Natural killer cell (primary cell): ENCODE results near the gene ZFYVE21. TPM values are rescaled to one million over a fixed set of nuclear protein-coding genes. Genes with fewer than 3 reads are reported as not detected.

ENCODE experiments used
- ATAC-seq, 3 donors: fragments of 150-1000 bp in 2 of 3; fragments of 200-7000 bp in 1 of 3; cut with Tn5 transposase; 1 replicate in 1 of 3; 2 replicates in 2 of 3; pipeline ENCODE4 v1.10.0; 2021; ENCODE audit warnings: mild to moderate bottlenecking in 2 of 3, moderate library complexity in 2 of 3
- DNase-seq, 2 donors: peaks; one replicate each; pipeline versions ENCODE4 v3.0.0 to v3.0.0-alpha.2; 2013 to 2021; ENCODE audit warnings: mixed read lengths in 1 of 2
- H3K27ac ChIP-seq: one replicate; pipeline ENCODE4 v1.5.1; 2013; ENCODE audit warnings: mild to moderate bottlenecking, low read length
- H3K27me3 ChIP-seq: one replicate; pipeline ENCODE4 v1.6.1; 2013; ENCODE audit warnings: low read length; ENCODE audit not compliant: control insufficient read depth, insufficient read depth
- H3K36me3 ChIP-seq: one replicate; pipeline ENCODE4 v1.6.1; 2013; ENCODE audit warnings: low read length; ENCODE audit not compliant: control insufficient read depth, insufficient read depth
- H3K4me1 ChIP-seq: one replicate; pipeline ENCODE4 v1.6.1; 2013; ENCODE audit warnings: low read length; ENCODE audit not compliant: control insufficient read depth, insufficient read depth
- H3K4me3 ChIP-seq: one replicate; pipeline ENCODE4 v1.5.1; 2013; ENCODE audit warnings: low read length
- H3K9me3 ChIP-seq: one replicate; pipeline ENCODE4 v1.6.1; 2013; ENCODE audit warnings: low read length; ENCODE audit not compliant: control insufficient read depth, insufficient read depth
- H3K27ac Mint-ChIP-seq, 2 donors: one replicate each; pipeline ENCODE4 v1.8.0; 2022; ENCODE audit warnings: mild to moderate bottlenecking in 2 of 2, mixed read lengths in 2 of 2, moderate library complexity in 1 of 2
- H3K27me3 Mint-ChIP-seq, 2 donors: one replicate each; pipeline ENCODE4 v1.8.0; 2022; ENCODE audit warnings: low read depth in 2 of 2, mixed read lengths in 2 of 2
- H3K36me3 Mint-ChIP-seq: one replicate; pipeline ENCODE4 v1.8.0; 2022; ENCODE audit warnings: mixed read lengths
- H3K4me1 Mint-ChIP-seq, 2 donors: one replicate each; pipeline ENCODE4 v1.8.0; 2022; ENCODE audit warnings: mixed read lengths in 2 of 2
- H3K4me3 Mint-ChIP-seq: one replicate; pipeline ENCODE4 v1.8.0; 2022; ENCODE audit warnings: mild to moderate bottlenecking, moderate library complexity, mixed read lengths
- H3K9me3 Mint-ChIP-seq, 2 donors: one replicate each; pipeline ENCODE4 v1.8.0; 2022; ENCODE audit warnings: mixed read lengths in 2 of 2
- CTCF ChIP-seq: fragments of 200-600 bp; IDR thresholded peaks from one replicate; pipeline ENCODE4 v1.8.0; 2022; ENCODE audit warnings: antibody characterized with exemption
- WGBS: methylation state at CpG from one replicate; pipeline ENCODE4 v1.1.7; 2013; ENCODE audit warnings: missing lambda C conversion rate; ENCODE audit not compliant: insufficient coverage; 5-methylcytosine and 5-hydroxymethylcytosine counted together
- intact Hi-C: fragments of 100-400 bp; cut with micrococcal nuclease; formaldehyde crosslinking; loops from one replicate; pipeline ENCODE4 v1.14.2; 2022
- total RNA-seq, 4 donors: library from RNA; stranded (reverse); fragments of 120-200 nt in 1 of 4; gene quantifications; one replicate each; pipeline versions ENCODE4 v1.2.3 to v1.2.4, GENCODE V29; 2013 to 2022

ZFYVE21 gene
- total RNA-seq, 3 donors from 2014 or later (not counting 1 experiment from before 2014, with no cell fraction given), result 5.9 to 10.7 (median 8.5) TPM

DNA sequence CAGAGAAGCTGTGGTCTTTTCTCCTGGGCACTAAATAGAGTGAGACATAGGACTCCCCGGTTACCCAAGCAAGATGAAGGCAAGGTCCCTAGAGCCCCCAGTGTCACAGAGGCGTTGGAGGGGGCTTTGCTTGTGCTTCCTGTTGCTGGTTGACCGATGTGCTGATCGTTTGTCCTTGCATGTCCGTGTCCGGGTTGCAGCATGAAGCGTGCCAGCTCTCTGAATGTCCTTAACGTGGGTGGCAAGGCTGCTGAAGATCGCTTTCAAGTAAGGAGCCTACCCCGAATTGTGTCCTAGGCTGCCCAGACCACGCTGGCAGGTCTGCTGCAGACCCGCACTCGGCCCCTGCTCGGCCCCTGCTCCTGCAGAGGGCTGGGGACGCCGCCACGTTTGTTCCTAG lies 23.5 kb upstream of the ZFYVE21 start:
- TF ChIP-seq CTCF, result no peak
- no peaks in the 10 kb centered on the region for H3K27me3 ChIP-seq
- intact Hi-C loops, result no loop called here
- Mint-ChIP-seq H3K27me3 (no peaks in the 10 kb centered on the region), H3K4me1 (peaks cover 7 to 13% of the 10 kb centered on the region in 2 donors), H3K9me3 (no peaks in the 10 kb centered on the region), H3K4me3 (no peak overlapping the region), H3K27ac (no peak overlapping the region), H3K36me3 (no peaks in the 10 kb centered on the region)
- H3K36me3 ChIP-seq, result peaks cover 47% of the 10 kb centered on the region
- DNase-seq, result no peak
- no peaks in the 10 kb centered on the region for H3K4me1 ChIP-seq
- no peak overlapping the region for H3K27ac ChIP-seq
- 85% methylated on average over 17 of the region's 17 CpGs for WGBS
- ATAC-seq, result no peak
- no peak overlapping the region for H3K4me3 ChIP-seq
- H3K9me3 ChIP-seq, result no peaks in the 10 kb centered on the region

DNA sequence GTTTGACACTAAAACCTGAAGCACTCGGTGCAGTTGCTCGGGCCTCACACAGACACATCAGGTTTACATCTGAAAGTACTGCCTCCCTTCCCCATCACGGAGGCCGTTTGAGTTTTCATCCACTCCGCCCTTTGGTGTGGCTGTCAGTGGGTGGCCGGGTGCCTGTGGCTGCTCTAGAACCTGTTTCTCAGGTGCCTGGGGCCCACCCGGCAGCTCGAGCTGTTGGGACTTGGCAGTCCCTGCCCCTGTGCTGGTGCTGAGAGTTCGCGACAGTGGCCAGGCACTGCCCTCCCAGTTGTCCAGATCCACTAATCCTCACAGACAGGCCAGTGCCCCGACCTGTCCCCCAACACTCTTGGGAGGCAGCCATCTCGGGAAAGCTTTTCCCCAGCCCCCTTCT lies 22.7 kb upstream of the ZFYVE21 start:
- TF ChIP-seq CTCF, result no peak
- Mint-ChIP-seq H3K9me3 (no peaks in the 10 kb centered on the region), H3K27ac (no peak overlapping the region), H3K36me3 (no peaks in the 10 kb centered on the region), H3K4me1 (peaks cover 7 to 13% of the 10 kb centered on the region in 2 donors), H3K4me3 (no peak overlapping the region), H3K27me3 (no peaks in the 10 kb centered on the region)
- H3K9me3 ChIP-seq, result no peaks in the 10 kb centered on the region
- no peak for ATAC-seq
- H3K36me3 ChIP-seq, result peaks cover 42% of the 10 kb centered on the region
- WGBS, result 92% methylated on average over 12 of the region's 12 CpGs
- H3K27me3 ChIP-seq, result no peaks in the 10 kb centered on the region
- H3K27ac ChIP-seq, result no peak overlapping the region
- no peak overlapping the region for H3K4me3 ChIP-seq
- intact Hi-C loops, result no loop called here
- H3K4me1 ChIP-seq, result no peaks in the 10 kb centered on the region
- DNase-seq, result no peak

- Mint-ChIP-seq H3K4me1 (peaks cover 7 to 13% of the 10 kb centered on the region in 2 donors), H3K9me3 (no peaks in the 10 kb centered on the region), H3K4me3 (no peak overlapping the region), H3K27me3 (no peaks in the 10 kb centered on the region), H3K36me3 (no peaks in the 10 kb centered on the region), H3K27ac (no peak overlapping the region)
- no peak overlapping the region for H3K4me3 ChIP-seq
- no peak for ATAC-seq
- no peaks in the 10 kb centered on the region for H3K27me3 ChIP-seq
- no peak for TF ChIP-seq CTCF
- H3K27ac ChIP-seq, result no peak overlapping the region
- no peaks in the 10 kb centered on the region for H3K9me3 ChIP-seq
- peaks cover 44% of the 10 kb centered on the region for H3K36me3 ChIP-seq
- intact Hi-C loops, result no loop called here
- WGBS, result 96% methylated on average over 22 of the region's 22 CpGs
- DNase-seq, result no peak
- H3K4me1 ChIP-seq, result no peaks in the 10 kb centered on the region
Observed at GRCh38 chr14:103693515-103693914, 22.1 kb upstream of the ZFYVE21 start.

DNA sequence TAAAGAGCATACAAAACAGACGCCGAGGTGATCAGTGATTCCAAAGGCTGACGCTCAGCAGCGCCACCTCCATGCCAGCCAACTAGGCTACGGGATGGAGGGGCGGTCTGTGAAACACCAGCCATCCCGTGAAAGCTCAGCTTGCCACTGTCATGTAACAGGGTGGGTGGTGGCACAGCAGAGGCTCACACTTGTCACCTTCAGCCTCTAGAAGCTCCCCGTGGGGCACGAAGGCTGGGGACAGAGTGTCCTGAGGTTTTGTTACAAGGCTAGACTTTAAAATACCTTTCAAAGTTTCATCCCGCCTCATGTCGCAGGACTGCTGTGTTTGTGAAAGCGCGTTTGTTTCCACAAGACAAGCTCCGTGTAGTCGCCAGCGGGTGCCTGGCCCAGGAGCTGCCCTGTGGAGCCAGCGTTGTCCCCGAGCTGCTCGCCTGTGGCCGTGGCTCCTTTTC lies 21.0 kb upstream of the ZFYVE21 start:
- intact Hi-C loops, result no loop called here
- Histone ChIP-seq H3K27me3 (no peaks in the 10 kb centered on the region), H3K4me3 (no peak overlapping the region), H3K9me3 (no peaks in the 10 kb centered on the region), H3K36me3 (peaks cover 39% of the 10 kb centered on the region), H3K27ac (no peak overlapping the region), H3K4me1 (peaks cover 4% of the 10 kb centered on the region)
- DNase-seq (no peak), ATAC-seq (no peak)
- no peak overlapping the region for H3K27ac Mint-ChIP-seq
- no peak overlapping the region for H3K4me3 Mint-ChIP-seq
- WGBS, result 96% methylated on average over 20 of the region's 20 CpGs
- H3K4me1 Mint-ChIP-seq, result peaks cover 7 to 13% of the 10 kb centered on the region in 2 donors
- no peak for TF ChIP-seq CTCF
- H3K36me3 Mint-ChIP-seq, result no peaks in the 10 kb centered on the region
- H3K27me3 Mint-ChIP-seq, result no peaks in the 10 kb centered on the region
- H3K9me3 Mint-ChIP-seq, result no peaks in the 10 kb centered on the region
